GM12875 (cell line): Measurements from ENCODE around the gene CCER1.

Experiments
- H3K4me3 ChIP-seq: one replicate; pipeline ENCODE4 v1.5.1; 2011; ENCODE audit warnings: low read depth, low read length, control low read depth
- TF ChIP-seq, protein P1 (sequence below): IDR thresholded peaks from 2 replicates; pipeline ENCODE4 v1.5.1; 2011; ENCODE audit warnings: low read depth, mild to moderate bottlenecking, control low read depth, inconsistent platforms, low read length, moderate library complexity, borderline replicate concordance; ENCODE audit not compliant: insufficient read depth

Gene CCER1

DNA sequence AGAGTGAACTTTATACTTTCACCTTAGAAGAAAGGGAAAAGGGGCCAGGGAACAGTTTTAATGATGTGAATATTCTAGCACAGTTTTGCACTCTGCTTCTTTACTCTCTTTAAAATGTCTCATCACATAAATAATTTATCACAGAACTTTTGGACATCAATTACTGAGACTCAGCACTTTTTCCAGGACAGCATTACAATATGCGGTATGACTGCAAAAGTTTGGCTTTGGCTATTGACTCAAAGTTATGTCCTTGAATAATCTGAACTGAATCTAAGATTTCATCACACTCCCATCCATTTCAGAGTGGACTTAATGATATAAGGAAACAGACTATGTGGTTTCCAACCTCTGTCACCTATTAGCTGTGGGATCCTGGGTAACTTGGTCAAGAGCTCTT is 11.7 kb downstream of the CCER1 start:
- no peak overlapping the region for H3K4me3 ChIP-seq
- TF ChIP-seq, protein P1, sequence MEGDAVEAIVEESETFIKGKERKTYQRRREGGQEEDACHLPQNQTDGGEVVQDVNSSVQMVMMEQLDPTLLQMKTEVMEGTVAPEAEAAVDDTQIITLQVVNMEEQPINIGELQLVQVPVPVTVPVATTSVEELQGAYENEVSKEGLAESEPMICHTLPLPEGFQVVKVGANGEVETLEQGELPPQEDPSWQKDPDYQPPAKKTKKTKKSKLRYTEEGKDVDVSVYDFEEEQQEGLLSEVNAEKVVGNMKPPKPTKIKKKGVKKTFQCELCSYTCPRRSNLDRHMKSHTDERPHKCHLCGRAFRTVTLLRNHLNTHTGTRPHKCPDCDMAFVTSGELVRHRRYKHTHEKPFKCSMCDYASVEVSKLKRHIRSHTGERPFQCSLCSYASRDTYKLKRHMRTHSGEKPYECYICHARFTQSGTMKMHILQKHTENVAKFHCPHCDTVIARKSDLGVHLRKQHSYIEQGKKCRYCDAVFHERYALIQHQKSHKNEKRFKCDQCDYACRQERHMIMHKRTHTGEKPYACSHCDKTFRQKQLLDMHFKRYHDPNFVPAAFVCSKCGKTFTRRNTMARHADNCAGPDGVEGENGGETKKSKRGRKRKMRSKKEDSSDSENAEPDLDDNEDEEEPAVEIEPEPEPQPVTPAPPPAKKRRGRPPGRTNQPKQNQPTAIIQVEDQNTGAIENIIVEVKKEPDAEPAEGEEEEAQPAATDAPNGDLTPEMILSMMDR = no peak

DNA sequence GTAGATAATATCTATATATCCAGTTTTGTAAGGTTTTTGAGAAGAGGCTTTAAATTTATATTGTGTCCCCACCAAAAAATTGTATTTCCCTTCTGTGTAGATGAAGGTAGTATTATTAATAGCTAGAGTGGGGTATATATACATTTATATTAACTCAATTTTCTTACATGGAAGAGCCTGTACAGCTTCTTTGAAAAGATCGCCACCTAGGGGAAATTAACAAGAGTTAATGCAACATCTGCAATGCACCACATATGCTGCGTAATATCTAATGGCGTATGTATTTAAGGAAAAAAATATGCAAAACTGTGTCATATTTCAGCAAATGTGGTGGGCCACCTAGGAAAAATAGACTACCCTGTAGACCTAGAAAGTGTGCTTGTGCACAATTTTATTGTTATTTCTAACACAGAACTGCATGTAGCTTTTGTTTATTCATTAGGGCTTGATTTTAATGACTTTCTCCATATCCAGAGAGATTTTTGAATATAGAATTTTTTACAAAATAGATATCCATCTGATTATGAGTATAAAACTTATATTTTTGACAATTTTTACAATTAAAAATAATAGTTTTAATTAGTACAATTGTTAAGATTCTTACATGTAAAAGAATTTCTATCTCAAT is 14.0 kb downstream of the CCER1 start:
- TF ChIP-seq, protein P1 = peak; percentile 34; the same call in 1 of the 2 replicates
- H3K4me3 ChIP-seq = no peak overlapping the region

DNA sequence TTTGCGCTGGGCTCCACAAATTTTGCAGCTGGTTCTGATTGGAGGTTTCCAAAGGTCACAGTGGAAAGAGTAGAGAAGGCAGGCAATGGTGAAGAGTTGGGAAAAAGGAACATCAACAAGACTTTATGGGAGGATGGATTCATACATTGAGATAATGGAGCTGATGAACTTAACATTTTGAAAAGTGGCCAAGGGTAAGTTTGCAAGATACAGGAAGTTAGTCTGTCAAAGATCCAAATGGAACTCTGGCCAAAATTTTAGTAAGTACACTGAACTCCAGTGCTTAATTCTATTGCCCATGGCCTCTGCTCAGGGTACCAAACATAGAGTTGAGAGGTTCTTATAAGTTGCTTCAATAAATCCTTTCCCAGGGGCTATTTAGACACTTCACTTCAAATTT is 15.6 kb downstream of the CCER1 start:
- H3K4me3 ChIP-seq = no peak overlapping the region
- TF ChIP-seq, protein P1 = no peak

DNA sequence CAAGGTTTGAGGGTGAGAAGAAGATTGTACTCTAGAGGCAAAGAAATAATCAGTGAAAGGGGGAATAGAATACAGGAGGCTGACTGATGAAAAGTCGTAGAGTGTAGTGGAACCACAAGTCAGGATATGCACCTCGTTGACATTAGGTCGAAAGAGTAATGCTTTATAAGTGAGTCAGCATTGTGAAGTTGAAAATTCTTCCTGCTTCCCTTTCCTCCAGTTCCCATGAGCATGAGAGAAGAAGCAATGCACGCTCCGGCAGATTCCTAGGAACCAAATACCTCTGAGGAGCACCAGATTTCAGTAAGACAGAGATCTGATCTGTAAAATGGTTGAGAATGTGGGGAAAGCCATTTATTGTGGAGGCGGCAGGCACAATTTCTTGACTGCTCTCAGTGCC is 16.5 kb downstream of the CCER1 start:
- TF ChIP-seq, protein P1 = no peak
- no peak overlapping the region for H3K4me3 ChIP-seq

DNA sequence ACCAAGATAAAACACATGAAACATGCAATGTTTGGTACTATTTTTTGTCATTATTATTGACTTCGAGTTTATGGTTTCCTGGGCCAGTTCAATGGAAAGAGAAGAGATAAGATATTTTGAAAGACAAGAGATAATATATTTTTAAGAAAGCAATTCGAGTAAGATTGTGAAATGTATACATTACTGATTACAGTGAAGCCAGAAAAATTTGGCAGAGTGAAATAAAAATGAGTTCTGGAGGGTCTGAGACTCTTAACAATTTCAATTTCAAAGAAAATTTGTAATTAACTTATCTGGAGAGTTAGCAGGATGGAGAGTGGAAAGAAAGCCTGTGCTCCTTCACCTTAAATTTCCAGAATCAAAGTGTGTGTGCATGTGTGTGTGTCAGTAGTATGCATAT is 17.3 kb downstream of the CCER1 start:
- TF ChIP-seq, protein P1 = no peak
- H3K4me3 ChIP-seq = no peak overlapping the region

DNA sequence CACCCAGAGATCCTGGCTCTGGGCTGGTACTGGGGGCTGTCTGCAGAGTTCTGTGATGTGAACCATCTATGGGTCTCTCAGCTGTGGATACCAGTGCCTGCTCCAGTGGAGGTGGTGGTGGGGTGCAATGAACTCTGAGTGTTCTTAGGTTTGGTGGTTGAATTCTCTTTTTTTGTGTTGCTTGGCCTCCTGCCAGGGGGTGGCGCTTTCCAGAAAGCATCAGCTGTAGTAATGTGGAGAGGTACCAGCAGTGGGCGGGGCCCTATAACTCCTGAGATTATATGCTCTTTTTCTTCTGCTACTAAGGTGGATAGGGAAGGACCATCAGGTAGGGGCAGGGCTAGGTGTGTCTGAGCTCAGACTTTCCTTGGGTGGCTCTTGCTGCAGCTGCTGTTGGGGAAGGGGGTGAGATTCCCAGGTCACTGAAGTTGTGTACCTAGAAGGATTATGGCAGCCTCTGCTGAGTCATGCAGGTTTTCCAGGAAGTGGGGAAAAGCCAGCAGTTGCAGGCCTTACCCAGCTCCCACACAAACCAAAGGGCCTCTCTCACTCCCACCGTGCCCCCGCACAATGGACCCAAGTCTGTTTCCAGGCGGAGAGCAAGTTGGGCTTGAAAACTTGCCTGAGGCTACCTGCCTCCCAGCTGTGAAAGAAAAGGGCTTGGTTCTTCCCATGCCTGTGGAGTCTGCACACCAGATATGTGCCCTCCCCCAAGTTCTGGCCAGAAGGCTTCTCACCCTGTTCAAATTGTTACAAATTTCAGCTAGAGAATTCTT is 18.6 kb downstream of the CCER1 start:
- no peak overlapping the region for H3K4me3 ChIP-seq
- TF ChIP-seq, protein P1 = no peak

DNA sequence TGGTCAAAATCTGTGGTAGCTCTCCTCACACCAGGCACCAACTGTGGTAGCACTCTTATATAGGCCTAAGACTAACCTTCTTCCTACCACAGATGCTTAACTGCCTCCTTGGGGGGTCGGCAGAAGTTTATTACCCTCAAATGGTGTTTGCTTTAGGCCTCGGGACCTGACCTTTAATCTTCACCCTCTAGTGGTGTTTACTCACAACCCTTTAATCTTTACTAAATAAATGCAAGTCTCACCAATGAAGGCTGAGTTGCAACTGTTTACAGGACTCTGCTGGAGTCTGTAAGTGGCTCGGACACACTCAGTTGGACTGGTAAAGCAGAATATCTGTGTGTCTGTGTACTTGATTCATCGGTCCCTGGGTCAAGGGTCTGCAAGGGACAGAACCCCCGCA is 29.4 kb downstream of the CCER1 start:
- TF ChIP-seq, protein P1 = no peak

More for the DNA sequence above, 29.4 kb downstream of the CCER1 start:
- no peak overlapping the region for H3K4me3 ChIP-seq
